ENCODE results near the gene DPP8. TPM values are rescaled to one million over a fixed set of nuclear protein-coding genes. Genes with fewer than 3 reads are reported as not detected.
A peak's percentile ranks its signal among the peaks of the same experiment; 100 is the strongest.
"Not testable (repeated sequence)": the region's sequence is repeated elsewhere in the genome, so short reads cannot be mapped to it uniquely, and the experiment has no call there.

The DPP8 gene
- 30.7 and 34.7 TPM in 2 replicates for total RNA-seq (2014; rRNA removed; shearing (Covaris generic))

GRCh38 chr15:65516997-65517865, at the start of gene DPP8:
DPP8 (minus strand) TSS chr15:65517689; CDS start chr15:65512553, 5,136 bp downstream.
- no peaks in the 10 kb centered on the region for H3K27me3 ChIP-seq
- H3K27ac ChIP-seq, result peak within 1 kb of the TSS; percentile 81
- H3K9me3 ChIP-seq (replicated peaks), result no peaks in the 10 kb centered on the region
- H3K4me1 ChIP-seq, result peaks cover under 1% of the 10 kb centered on the region; the same call in 1 of the 2 replicates
- H3K4me3 ChIP-seq, result peak within 1 kb of the TSS; percentile 93
- peaks cover 7% of the 10 kb centered on the region; the same call in 1 of the 2 replicates for H3K36me3 ChIP-seq
- DNase-seq, result peak; percentile 95

- DNase-seq, result no peak
- Histone ChIP-seq H3K36me3 (peaks cover 82% of the 10 kb centered on the region), H3K27me3 (no peaks in the 10 kb centered on the region), H3K4me3 (no peak overlapping the region), H3K4me1 (no peaks in the 10 kb centered on the region), H3K27ac (no peak overlapping the region), H3K9me3 (replicated peaks) (no peaks in the 10 kb centered on the region)
Measured at GRCh38 chr15:65561934-65562333, 44.4 kb upstream of the DPP8 start.

GRCh38 chr15:65559941-65560340, 42.5 kb upstream of the DPP8 start:
- Histone ChIP-seq H3K27ac (no peak overlapping the region), H3K36me3 (peaks cover 78% of the 10 kb centered on the region), H3K27me3 (no peaks in the 10 kb centered on the region), H3K4me3 (no peak overlapping the region), H3K9me3 (replicated peaks) (no peaks in the 10 kb centered on the region), H3K4me1 (no peaks in the 10 kb centered on the region)
- DNase-seq, result no peak

- DNase-seq, result no peak
- H3K4me3 ChIP-seq, result no peak overlapping the region
- H3K27ac ChIP-seq, result no peak overlapping the region
- H3K9me3 ChIP-seq (replicated peaks), result no peaks in the 10 kb centered on the region
- H3K4me1 ChIP-seq, result no peaks in the 10 kb centered on the region
- H3K27me3 ChIP-seq, result no peaks in the 10 kb centered on the region
- peaks cover 75% of the 10 kb centered on the region for H3K36me3 ChIP-seq
Measured at GRCh38 chr15:65558997-65559760, 41.7 kb upstream of the DPP8 start.

- H3K4me3 ChIP-seq, result no peak overlapping the region
- no peak for DNase-seq
- no peak overlapping the region for H3K27ac ChIP-seq
- H3K27me3 ChIP-seq, result no peaks in the 10 kb centered on the region
- no peaks in the 10 kb centered on the region for H3K9me3 ChIP-seq (replicated peaks)
- peaks cover 75% of the 10 kb centered on the region for H3K36me3 ChIP-seq
- no peaks in the 10 kb centered on the region for H3K4me1 ChIP-seq
Measured at GRCh38 chr15:65558336-65558735, 40.8 kb upstream of the DPP8 start.

GRCh38 chr15:65556622-65557021, 39.1 kb upstream of the DPP8 start:
- H3K9me3 ChIP-seq (replicated peaks), result no peaks in the 10 kb centered on the region
- DNase-seq, result no peak
- no peak overlapping the region for H3K27ac ChIP-seq
- H3K4me3 ChIP-seq, result no peak overlapping the region
- H3K36me3 ChIP-seq, result peaks cover 62% of the 10 kb centered on the region
- no peaks in the 10 kb centered on the region for H3K27me3 ChIP-seq
- H3K4me1 ChIP-seq, result no peaks in the 10 kb centered on the region

GRCh38 chr15:65553691-65554090, 36.2 kb upstream of the DPP8 start:
- Histone ChIP-seq H3K9me3 (replicated peaks) (no peaks in the 10 kb centered on the region), H3K27me3 (no peaks in the 10 kb centered on the region), H3K4me1 (peaks cover 17% of the 10 kb centered on the region), H3K36me3 (peaks cover 35% of the 10 kb centered on the region), H3K27ac (no peak overlapping the region), H3K4me3 (no peak overlapping the region)
- DNase-seq, result peak in 1 of 2 experiments; percentile 24

GRCh38 chr15:65552851-65553250, 35.4 kb upstream of the DPP8 start:
- DNase-seq; H3K4me3 ChIP-seq; H3K9me3 ChIP-seq (replicated peaks); H3K27ac ChIP-seq; H3K27me3 ChIP-seq: not testable (repeated sequence)
- H3K36me3 ChIP-seq, result peaks cover 27% of the 10 kb centered on the region
- peaks cover 17% of the 10 kb centered on the region for H3K4me1 ChIP-seq

- Histone ChIP-seq H3K27ac (no peak overlapping the region), H3K4me1 (peaks cover 22% of the 10 kb centered on the region), H3K4me3 (no peak overlapping the region), H3K27me3 (no peaks in the 10 kb centered on the region), H3K36me3 (peaks cover 20% of the 10 kb centered on the region), H3K9me3 (replicated peaks) (no peaks in the 10 kb centered on the region)
- no peak for DNase-seq
Measured at GRCh38 chr15:65551183-65551582, 33.7 kb upstream of the DPP8 start.

GRCh38 chr15:65550681-65551098, 33.2 kb upstream of the DPP8 start:
- Histone ChIP-seq H3K27ac (no peak overlapping the region), H3K27me3 (no peaks in the 10 kb centered on the region), H3K4me3 (no peak overlapping the region), H3K4me1 (peaks cover 22% of the 10 kb centered on the region), H3K9me3 (replicated peaks) (no peaks in the 10 kb centered on the region), H3K36me3 (peaks cover 16% of the 10 kb centered on the region)
- DNase-seq, result peak; percentile 70 to 88

- not testable (repeated sequence) for DNase-seq; H3K4me3 ChIP-seq; H3K9me3 ChIP-seq (replicated peaks); H3K27ac ChIP-seq; H3K27me3 ChIP-seq; H3K36me3 ChIP-seq
- peaks cover 22% of the 10 kb centered on the region for H3K4me1 ChIP-seq
Measured at GRCh38 chr15:65549288-65549687, 31.8 kb upstream of the DPP8 start.

- H3K4me3 ChIP-seq, result no peak overlapping the region
- DNase-seq, result no peak
- H3K27me3 ChIP-seq, result no peaks in the 10 kb centered on the region
- H3K36me3 ChIP-seq, result no peaks in the 10 kb centered on the region
- H3K9me3 ChIP-seq (replicated peaks), result no peaks in the 10 kb centered on the region
- H3K27ac ChIP-seq, result no peak overlapping the region
- peaks cover 22% of the 10 kb centered on the region for H3K4me1 ChIP-seq
Measured at GRCh38 chr15:65547841-65548240, 30.4 kb upstream of the DPP8 start.

GRCh38 chr15:65541231-65541820, 23.8 kb upstream of the DPP8 start:
- Histone ChIP-seq H3K4me3 (no peak overlapping the region), H3K9me3 (replicated peaks) (no peaks in the 10 kb centered on the region), H3K27ac (no peak overlapping the region), H3K4me1 (no peaks in the 10 kb centered on the region), H3K36me3 (peaks cover 13% of the 10 kb centered on the region), H3K27me3 (no peaks in the 10 kb centered on the region; the same call in 1 of the 2 replicates)
- no peak for DNase-seq

- DNase-seq, result no peak
- Histone ChIP-seq H3K9me3 (replicated peaks) (no peaks in the 10 kb centered on the region), H3K27me3 (no peaks in the 10 kb centered on the region; the same call in 1 of the 2 replicates), H3K4me3 (no peak overlapping the region), H3K27ac (no peak overlapping the region), H3K4me1 (no peaks in the 10 kb centered on the region), H3K36me3 (peaks cover 19% of the 10 kb centered on the region)
Measured at GRCh38 chr15:65540314-65540713, 22.8 kb upstream of the DPP8 start.

GRCh38 chr15:65535192-65535591, 17.7 kb upstream of the DPP8 start:
- H3K36me3 ChIP-seq, result peaks cover 21% of the 10 kb centered on the region
- no peak overlapping the region for H3K4me3 ChIP-seq
- H3K27me3 ChIP-seq, result no peaks in the 10 kb centered on the region; the same call in 1 of the 2 replicates
- no peak for DNase-seq
- H3K9me3 ChIP-seq (replicated peaks), result no peaks in the 10 kb centered on the region
- H3K4me1 ChIP-seq, result peaks cover 9% of the 10 kb centered on the region
- no peak overlapping the region for H3K27ac ChIP-seq

All from SJCRH30 (cell line).